GM12878 (cell line): ENCODE data around the gene CLIC5. TPM values are rescaled to one million over a fixed set of nuclear protein-coding genes. Genes with fewer than 3 reads are reported as not detected.

Experiments used
- ATAC-seq: fragments of 200-7000 bp; cut with Tn5 transposase; 3 replicates; pipeline ENCODE4 v1.9.1; 2020; ENCODE audit warnings: mild to moderate bottlenecking, moderate library complexity
- BruUV-seq: library from RNA; stranded (reverse); fragments of 400-500 nt; replicated peaks from 2 replicates; lab custom pipeline; 2021; lab: Mats Ljungman, UMichigan
- CTCF ChIA-PET: fragments of 300-600 bp; sonication (Branson Sonifier 250); formaldehyde crosslinking; extraction: SDS; loops from one replicate; lab custom pipeline; 2021; ENCODE audit warnings: inconsistent platforms; lab: Yijun Ruan, JAX
- POLR2A ChIA-PET: fragments of 350-600 bp; formaldehyde crosslinking; extraction: SDS; loops from one replicate; lab custom pipeline; 2021; ENCODE audit warnings: inconsistent platforms; lab: Charles Lee
- RAD21 ChIA-PET: fragments of 300-600 bp; sonication (Branson Sonifier 250); formaldehyde crosslinking; loops from one replicate; lab custom pipeline; 2023; ENCODE audit warnings: antibody characterized with exemption; ENCODE audit not compliant: unreplicated experiment; lab: Charles Lee
- SMC1A ChIA-PET: fragments of 300-600 bp; sonication (Branson Sonifier 250); formaldehyde crosslinking; loops from one replicate; lab custom pipeline; 2023; ENCODE audit not compliant: unreplicated experiment, uncharacterized antibody; lab: Charles Lee
- DNase-seq: peaks from one replicate; pipeline ENCODE4 v3.0.0-alpha.2; 2011; ENCODE audit warnings: low read depth, low spot score
- FAIRE-seq: peaks from 3 replicates; lab custom pipeline; 2011; peaks lifted over from hg19 to GRCh38; lab: Jason Lieb, UNC
- H2AFZ ChIP-seq: 2 replicates; pipeline ENCODE4 v1.6.0; 2011; ENCODE audit warnings: low read depth, low read length, control low read depth; ENCODE audit not compliant: control insufficient read depth
- H3K27ac ChIP-seq: 2 replicates; pipeline ENCODE4 v1.5.1; 2011; ENCODE audit warnings: control low read depth; ENCODE audit not compliant: control insufficient read depth, insufficient read depth
- H3K27me3 ChIP-seq, 2 experiments: replicated peaks in 1 of 2; 2 replicates each; pipeline versions ENCODE4 v1.6.0 to v1.6.1; 2011; ENCODE audit warnings: low read length in 1 of 2; ENCODE audit not compliant: control insufficient read depth in 2 of 2, insufficient read depth in 2 of 2
- H3K36me3 ChIP-seq, 2 experiments: 2 replicates each; pipeline ENCODE4 v1.5.1; 2011; ENCODE audit warnings: low read length in 1 of 2; ENCODE audit not compliant: control insufficient read depth in 2 of 2, insufficient read depth in 2 of 2
- H3K4me1 ChIP-seq: 2 replicates; pipeline ENCODE4 v1.6.1; 2011; ENCODE audit warnings: mild to moderate bottlenecking, low read length, moderate library complexity, mixed read lengths; ENCODE audit not compliant: control insufficient read depth, insufficient read depth
- H3K4me2 ChIP-seq: 2 replicates; pipeline ENCODE4 v1.6.0; 2011; ENCODE audit warnings: control low read depth; ENCODE audit not compliant: control insufficient read depth, insufficient read depth
- H3K4me3 ChIP-seq: fragments of 200-600 bp; sonication (generic); 2 replicates; pipeline ENCODE4 v1.5.1; 2016
- H3K79me2 ChIP-seq: 2 replicates; pipeline ENCODE4 v1.6.0; 2011; ENCODE audit warnings: low read length; ENCODE audit not compliant: control insufficient read depth, insufficient read depth
- H3K9ac ChIP-seq: 2 replicates; pipeline ENCODE4 v1.8.0; 2011; ENCODE audit warnings: low read length, control low read depth, mixed read lengths; ENCODE audit not compliant: control insufficient read depth, insufficient read depth
- H3K9me3 ChIP-seq: replicated peaks from 3 replicates; pipeline ENCODE4 v1.5.1; 2011; ENCODE audit warnings: mild to moderate bottlenecking, low read length; ENCODE audit not compliant: control insufficient read depth, insufficient read depth
- H4K20me1 ChIP-seq: 2 replicates; pipeline ENCODE4 v1.6.0; 2011; ENCODE audit not compliant: control insufficient read depth, insufficient read depth
- EP300 ChIP-seq, 2 experiments: fragments of 150-350 bp in 1 of 2; IDR thresholded peaks; 2 replicates each; pipeline ENCODE4 v1.6.1; 2011 to 2012; ENCODE audit warnings: low read depth in 2 of 2, low read length in 2 of 2, borderline replicate concordance in 1 of 2, improper control_type of control experiment in 1 of 2, inconsistent platforms in 1 of 2; ENCODE audit not compliant: control insufficient read depth in 1 of 2
- NBN ChIP-seq: fragments of 450-650 bp; IDR thresholded peaks from 2 replicates; pipeline ENCODE4 v1.6.1; 2016
- POU2F2 ChIP-seq: IDR thresholded peaks from 3 replicates; pipeline ENCODE4 v1.6.1; 2011; ENCODE audit warnings: low read depth, mild to moderate bottlenecking, low read length, borderline replicate concordance
- WGBS: methylation state at CpG from one replicate; pipeline ENCODE4 v1.1.6; 2016; ENCODE audit warnings: low lambda C conversion rate; ENCODE audit not compliant: insufficient replicate concordance, insufficient coverage; ENCODE audit errors: missing lambda C conversion rate; 5-methylcytosine and 5-hydroxymethylcytosine counted together
- in situ Hi-C: fragments of 300-500 bp; cut with MboI; formaldehyde crosslinking; loops from 9 replicates; pipeline ENCODE4 v1.14.3; 2018; ENCODE audit warnings: mixed read lengths
- intact Hi-C: fragments of 100-400 bp; cut with micrococcal nuclease; formaldehyde crosslinking; loops from one replicate; pipeline ENCODE4 v1.14.2; 2022; ENCODE audit not compliant: unreplicated experiment
- polyA plus RNA-seq, 11 experiments: library from polyadenylated mRNA; depleted of rRNA in 4 of 11; unstranded in 6 of 11; stranded (reverse) in 5 of 11; fragments of >200 nt; fragmentation: Nextera tagmentation in 4 of 11; fragmentation: Illumina TruSeq in 1 of 11; extraction: Ambion mirVana in 4 of 11; extraction: Trizol in 1 of 11; gene quantifications; 1 replicate in 1 of 11; 2 replicates in 10 of 11; pipeline versions ENCODE4 v1.2.1 to v1.2.3, GENCODE V29; 2011 to 2016; ENCODE audit warnings: inconsistent platforms in 2 of 11, missing spikeins in 2 of 11, low read depth in 1 of 11
- total RNA-seq, 4 experiments: library from RNA; depleted of rRNA in 3 of 4; stranded (reverse); fragments of >200 nt in 3 of 4; fragmentation: Illumina TruSeq in 1 of 4; extraction: Trizol in 1 of 4; gene quantifications; 2 replicates each; pipeline versions ENCODE4 v1.2.1 to v1.2.3, GENCODE V29; 2013 to 2021
- TF ChIP-seq, protein P1 (sequence below): IDR thresholded peaks from 2 replicates; pipeline ENCODE4 v1.6.1; 2012; ENCODE audit warnings: low read depth, low read length, improper control_type of control experiment
- TF ChIP-seq, protein P2 (sequence below): fragments of 450-650 bp; IDR thresholded peaks from 2 replicates; pipeline ENCODE4 v1.6.1; 2016; ENCODE audit warnings: mild to moderate bottlenecking

Gene CLIC5
- total and polyA plus RNA-seq, 10 of the 15 experiments (the other 5 are each of a cell fraction or from before 2014, with no cell fraction given) = 0.01 to 0.08 (median 0.02) TPM; not detected in 7

DNA sequence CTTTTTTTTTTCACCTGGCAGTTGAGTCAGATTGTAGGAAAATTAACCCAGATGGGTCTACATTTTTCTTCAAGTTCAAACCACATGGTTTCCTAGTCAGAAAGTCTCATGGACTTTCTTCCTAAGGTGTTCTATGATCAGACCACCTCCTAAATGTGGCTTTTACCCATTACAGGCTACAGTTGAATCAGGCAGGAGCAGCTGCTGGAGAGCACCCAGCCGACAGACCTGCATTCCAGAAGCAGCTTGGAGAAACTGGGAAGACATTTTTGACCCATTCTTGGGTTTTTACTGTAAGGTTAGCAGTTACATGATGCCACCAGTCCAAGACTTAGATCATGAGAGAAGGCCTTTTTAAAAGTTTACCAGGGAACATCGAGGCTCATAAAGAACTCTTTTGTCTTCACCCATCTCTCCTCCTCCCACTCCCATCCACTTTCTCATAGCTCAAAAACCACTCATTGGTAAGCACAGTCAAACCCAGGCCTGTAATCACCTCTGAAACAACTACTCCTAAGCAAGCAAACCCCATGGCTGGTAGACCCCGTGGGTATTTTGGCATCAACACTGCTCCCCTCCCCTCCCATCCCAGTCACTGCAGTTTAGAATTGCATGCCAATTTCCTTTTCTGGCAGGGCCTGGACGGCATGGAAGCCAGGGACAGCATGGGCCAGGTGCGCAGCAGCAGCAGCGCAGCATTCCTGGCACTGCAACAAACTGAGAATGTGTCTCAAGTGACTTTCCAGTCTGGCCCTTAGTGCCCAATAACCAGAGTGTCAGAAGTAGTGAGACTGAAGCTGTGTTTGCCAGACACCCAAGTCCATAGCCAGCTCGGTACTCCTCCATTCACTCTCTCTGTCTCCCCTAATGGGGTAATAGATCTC, 113.7 kb downstream of the CLIC5 start:
- intact Hi-C loops = no loop called here
- no TSS peak for BruUV-seq
- in situ Hi-C loops = no loop called here
- Histone ChIP-seq H3K27ac (no peak overlapping the region), H3K4me3 (no peak overlapping the region), H3K36me3 (no peaks in the 10 kb centered on the region), H3K9ac (no peak overlapping the region), H3K9me3 (no peaks in the 10 kb centered on the region)
- WGBS = 24% methylated on average over 7 of the region's 7 CpGs
- no peak for FAIRE-seq
- SMC1A ChIA-PET = no interaction called here
- RAD21 ChIA-PET = no interaction called here
- TF ChIP-seq NBN (no peak), EP300 (IDR thresholded peaks at IDR 0.05; ENCODE audit: borderline replicate concordance in 1 of 2, control insufficient read depth in 1 of 2, low read depth in 2 of 2, low read length in 2 of 2) (no peak), POU2F2 (no peak)
- TF ChIP-seq, protein P1, sequence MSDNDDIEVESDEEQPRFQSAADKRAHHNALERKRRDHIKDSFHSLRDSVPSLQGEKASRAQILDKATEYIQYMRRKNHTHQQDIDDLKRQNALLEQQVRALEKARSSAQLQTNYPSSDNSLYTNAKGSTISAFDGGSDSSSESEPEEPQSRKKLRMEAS = no peak
- TF ChIP-seq, protein P2, sequence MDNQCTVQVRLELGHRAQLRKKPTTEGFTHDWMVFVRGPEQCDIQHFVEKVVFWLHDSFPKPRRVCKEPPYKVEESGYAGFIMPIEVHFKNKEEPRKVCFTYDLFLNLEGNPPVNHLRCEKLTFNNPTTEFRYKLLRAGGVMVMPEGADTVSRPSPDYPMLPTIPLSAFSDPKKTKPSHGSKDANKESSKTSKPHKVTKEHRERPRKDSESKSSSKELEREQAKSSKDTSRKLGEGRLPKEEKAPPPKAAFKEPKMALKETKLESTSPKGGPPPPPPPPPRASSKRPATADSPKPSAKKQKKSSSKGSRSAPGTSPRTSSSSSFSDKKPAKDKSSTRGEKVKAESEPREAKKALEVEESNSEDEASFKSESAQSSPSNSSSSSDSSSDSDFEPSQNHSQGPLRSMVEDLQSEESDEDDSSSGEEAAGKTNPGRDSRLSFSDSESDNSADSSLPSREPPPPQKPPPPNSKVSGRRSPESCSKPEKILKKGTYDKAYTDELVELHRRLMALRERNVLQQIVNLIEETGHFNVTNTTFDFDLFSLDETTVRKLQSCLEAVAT = no peak
- TF ChIP-seq, all 136 proteins: peak for 0
- no peaks in the 10 kb centered on the region for H3K79me2 ChIP-seq
- no peaks in the 10 kb centered on the region for H3K4me1 ChIP-seq
- H3K4me2 ChIP-seq = no peak overlapping the region
- ChIA-PET CTCF (interaction anchor here (0.6 to 1.6 kb wide), 2 partner anchors 28 to 57 kb away, joined by 3 to 4 read pairs; no protein-coding TSS in a partner anchor), POLR2A (no interaction called here)
- DNase-seq (no peak), ATAC-seq (no peak)
- H4K20me1 ChIP-seq = no peaks in the 10 kb centered on the region
- peaks cover 0 to 2% of the 10 kb centered on the region in 2 experiments; a peak in 2 of 4 replicates for H3K27me3 ChIP-seq
- no peak overlapping the region for H2AFZ ChIP-seq
